OCI-LY1 (cell line): Measurements from ENCODE around the gene SNED1.

Experiments used
- H2AFZ ChIP-seq: fragments of 200-600 bp; sonication (generic), shearing (Covaris generic); 2 replicates; pipeline ENCODE4 v1.6.0; 2014; ENCODE audit warnings: antibody characterized with exemption, mild to moderate bottlenecking, low read length
- H3F3A ChIP-seq: fragments of 200-600 bp; sonication (generic), shearing (Covaris generic); 2 replicates; pipeline ENCODE4 v1.6.0; 2014; ENCODE audit warnings: mild to moderate bottlenecking, antibody characterized with exemption, low read length, moderate library complexity; ENCODE audit not compliant: insufficient read depth
- H3K27ac ChIP-seq: fragments of 200-600 bp; sonication (generic); 2 replicates; pipeline ENCODE4 v1.5.1; 2014; ENCODE audit warnings: low read length, mixed run types, mild to moderate bottlenecking, low read depth; ENCODE audit not compliant: poor library complexity, severe bottlenecking
- H3K27me3 ChIP-seq: fragments of 200-600 bp; sonication (generic); 2 replicates; pipeline ENCODE4 v1.6.0; 2014; ENCODE audit warnings: antibody characterized with exemption, mild to moderate bottlenecking, low read length, moderate library complexity; ENCODE audit not compliant: insufficient read depth
- H3K36me3 ChIP-seq: fragments of 200-600 bp; sonication (generic); 2 replicates; pipeline ENCODE4 v1.6.1; 2014; ENCODE audit warnings: mild to moderate bottlenecking, antibody characterized with exemption, low read length, moderate library complexity, mixed read lengths; ENCODE audit not compliant: insufficient read depth
- H3K4me1 ChIP-seq: fragments of 200-600 bp; sonication (generic); 2 replicates; pipeline ENCODE4 v1.5.1; 2014; ENCODE audit warnings: mild to moderate bottlenecking, low read length, moderate library complexity; ENCODE audit not compliant: insufficient read depth, severe bottlenecking
- H3K4me2 ChIP-seq: fragments of 200-600 bp; sonication (generic), shearing (Covaris generic); 2 replicates; pipeline ENCODE4 v1.6.1; 2014; ENCODE audit warnings: low read length
- H3K4me3 ChIP-seq: fragments of 200-600 bp; sonication (generic); 2 replicates; pipeline ENCODE4 v1.5.1; 2014; ENCODE audit warnings: low read length, low read depth, mild to moderate bottlenecking, mixed read lengths; ENCODE audit not compliant: poor library complexity, severe bottlenecking
- H3K79me2 ChIP-seq: fragments of 200-600 bp; shearing (Covaris generic); 2 replicates; pipeline ENCODE4 v1.6.1; 2016; ENCODE audit warnings: mixed run types, low read length, mixed read lengths; ENCODE audit not compliant: insufficient read depth
- H3K9ac ChIP-seq: fragments of 200-600 bp; sonication (generic), shearing (Covaris generic); 2 replicates; pipeline ENCODE4 v1.6.1; 2014; ENCODE audit warnings: mild to moderate bottlenecking, low read length, mixed read lengths
- H3K9me2 ChIP-seq: fragments of 200-600 bp; sonication (generic), shearing (Covaris generic); 2 replicates; pipeline ENCODE4 v1.6.1; 2014; ENCODE audit warnings: low read depth, mild to moderate bottlenecking, low read length, mixed read lengths
- H3K9me3 ChIP-seq: fragments of 200-600 bp; shearing (Covaris generic); 2 replicates; pipeline ENCODE4 v1.6.1; 2014; ENCODE audit warnings: low read length, mixed read lengths
- H4K20me1 ChIP-seq: fragments of 200-600 bp; sonication (generic), shearing (Covaris generic); 2 replicates; pipeline ENCODE4 v1.6.0; 2016; ENCODE audit warnings: mild to moderate bottlenecking, low read length; ENCODE audit not compliant: insufficient read depth
- EZH2 ChIP-seq: fragments of 200-600 bp; sonication (generic), shearing (Covaris generic); IDR thresholded peaks from 2 replicates; pipeline ENCODE4 v1.8.0; 2017; ENCODE audit warnings: borderline replicate concordance, mixed run types, mild to moderate bottlenecking, antibody characterized with exemption, low read length, moderate library complexity, mixed read lengths
- TF ChIP-seq, protein P1 (sequence below): fragments of 200-600 bp; sonication (generic), shearing (Covaris generic); IDR thresholded peaks from 2 replicates; pipeline ENCODE4 v1.5.1; 2017; ENCODE audit warnings: mild to moderate bottlenecking, antibody characterized with exemption, low read length, moderate library complexity, mixed read lengths

SNED1 gene

DNA sequence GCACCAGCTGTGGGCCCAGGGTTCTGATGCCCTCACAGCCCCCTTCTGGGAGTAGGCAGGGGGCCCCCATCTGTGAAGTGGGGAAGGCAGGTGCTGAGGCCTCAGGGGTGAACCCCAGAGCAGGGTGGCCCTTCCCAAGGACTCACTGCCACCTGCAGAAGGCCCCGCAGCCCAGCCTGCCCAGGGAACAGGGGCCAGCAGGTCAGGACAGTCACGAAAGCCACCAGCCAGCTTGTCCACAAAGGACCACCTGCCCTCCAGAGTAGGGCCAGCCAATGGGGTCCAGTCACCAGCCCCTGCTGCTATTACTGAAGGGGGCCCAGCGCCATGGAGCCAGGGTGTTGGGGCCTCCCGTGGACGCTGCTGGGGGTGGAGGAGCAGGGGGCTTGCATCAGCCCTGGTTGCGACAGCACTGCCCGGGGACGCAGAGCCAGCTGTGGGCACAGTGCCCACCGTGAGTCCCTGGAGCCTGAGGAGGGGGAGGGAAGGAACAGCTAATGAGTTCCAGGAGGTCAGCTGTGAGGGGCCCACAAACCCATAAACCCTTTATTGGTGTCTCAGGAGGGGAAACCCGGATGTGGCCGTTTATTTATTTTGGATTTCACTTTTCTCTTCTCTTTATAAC is 11.5 kb upstream of the SNED1 start:
- H3K4me1 ChIP-seq, result peaks cover 5% of the 10 kb centered on the region
- no peaks in the 10 kb centered on the region for H3K9me3 ChIP-seq
- H4K20me1 ChIP-seq, result no peaks in the 10 kb centered on the region
- no peaks in the 10 kb centered on the region for H3K9me2 ChIP-seq
- no peak for TF ChIP-seq EZH2
- TF ChIP-seq, protein P1, sequence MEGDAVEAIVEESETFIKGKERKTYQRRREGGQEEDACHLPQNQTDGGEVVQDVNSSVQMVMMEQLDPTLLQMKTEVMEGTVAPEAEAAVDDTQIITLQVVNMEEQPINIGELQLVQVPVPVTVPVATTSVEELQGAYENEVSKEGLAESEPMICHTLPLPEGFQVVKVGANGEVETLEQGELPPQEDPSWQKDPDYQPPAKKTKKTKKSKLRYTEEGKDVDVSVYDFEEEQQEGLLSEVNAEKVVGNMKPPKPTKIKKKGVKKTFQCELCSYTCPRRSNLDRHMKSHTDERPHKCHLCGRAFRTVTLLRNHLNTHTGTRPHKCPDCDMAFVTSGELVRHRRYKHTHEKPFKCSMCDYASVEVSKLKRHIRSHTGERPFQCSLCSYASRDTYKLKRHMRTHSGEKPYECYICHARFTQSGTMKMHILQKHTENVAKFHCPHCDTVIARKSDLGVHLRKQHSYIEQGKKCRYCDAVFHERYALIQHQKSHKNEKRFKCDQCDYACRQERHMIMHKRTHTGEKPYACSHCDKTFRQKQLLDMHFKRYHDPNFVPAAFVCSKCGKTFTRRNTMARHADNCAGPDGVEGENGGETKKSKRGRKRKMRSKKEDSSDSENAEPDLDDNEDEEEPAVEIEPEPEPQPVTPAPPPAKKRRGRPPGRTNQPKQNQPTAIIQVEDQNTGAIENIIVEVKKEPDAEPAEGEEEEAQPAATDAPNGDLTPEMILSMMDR, result no peak
- H3K36me3 ChIP-seq, result no peaks in the 10 kb centered on the region
- no peak overlapping the region for H3K4me3 ChIP-seq
- no peak overlapping the region for H3K4me2 ChIP-seq
- H3F3A ChIP-seq, result no peaks in the 10 kb centered on the region
- no peak overlapping the region for H2AFZ ChIP-seq
- H3K9ac ChIP-seq, result no peak overlapping the region
- no peaks in the 10 kb centered on the region for H3K27me3 ChIP-seq
- H3K27ac ChIP-seq, result no peak overlapping the region
- no peaks in the 10 kb centered on the region for H3K79me2 ChIP-seq

DNA sequence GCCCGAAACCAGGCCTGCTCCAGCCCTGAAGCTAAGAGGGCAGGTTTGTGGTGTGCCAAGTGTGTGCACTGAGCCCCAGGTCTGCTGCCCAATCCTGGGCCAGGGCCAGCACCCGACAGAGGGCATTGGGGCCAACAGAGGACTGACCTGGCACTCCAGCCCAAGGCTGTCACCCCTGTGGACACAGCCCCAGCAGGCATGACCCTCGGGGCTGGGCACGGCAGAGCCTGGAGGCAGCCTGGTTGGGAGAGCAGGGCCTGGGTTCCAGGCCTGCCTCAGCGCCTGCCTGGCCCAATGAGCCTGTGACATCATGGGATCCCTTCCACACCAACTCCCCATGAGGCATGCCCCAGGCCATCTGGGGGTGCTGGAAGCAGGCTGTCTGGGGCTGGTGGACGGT is 10.8 kb upstream of the SNED1 start:
- no peaks in the 10 kb centered on the region for H3K9me2 ChIP-seq
- no peak overlapping the region for H3K4me2 ChIP-seq
- H3F3A ChIP-seq, result no peaks in the 10 kb centered on the region
- H2AFZ ChIP-seq, result no peak overlapping the region
- H3K9me3 ChIP-seq, result no peaks in the 10 kb centered on the region
- TF ChIP-seq EZH2, result no peak
- TF ChIP-seq, protein P1, result no peak
- peaks cover 5% of the 10 kb centered on the region; the same call in 1 of the 2 replicates for H3K27me3 ChIP-seq
- H3K4me1 ChIP-seq, result peaks cover 5% of the 10 kb centered on the region
- H3K9ac ChIP-seq, result no peak overlapping the region
- no peaks in the 10 kb centered on the region for H3K79me2 ChIP-seq
- H3K36me3 ChIP-seq, result no peaks in the 10 kb centered on the region
- no peaks in the 10 kb centered on the region for H4K20me1 ChIP-seq
- H3K27ac ChIP-seq, result no peak overlapping the region
- H3K4me3 ChIP-seq, result no peak overlapping the region

DNA sequence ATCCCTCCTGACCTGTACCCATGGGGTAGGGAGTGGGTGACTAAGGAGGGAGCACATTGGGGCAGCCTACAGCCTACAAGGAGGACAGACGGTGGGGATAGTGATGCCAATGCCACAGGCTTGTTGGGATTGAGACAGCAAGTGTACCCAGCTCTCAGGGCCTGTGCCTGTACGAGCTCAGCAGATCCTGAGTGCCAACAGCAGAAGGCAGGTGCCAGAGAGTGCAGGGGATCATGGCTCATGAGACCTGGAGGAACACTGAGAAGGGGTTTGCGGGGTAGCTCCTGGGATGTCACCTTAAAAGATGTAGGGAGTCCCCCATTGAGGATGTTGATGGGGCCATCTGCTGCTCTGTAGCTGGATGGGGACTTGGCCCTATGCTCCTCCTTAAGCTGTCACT is 10.3 kb upstream of the SNED1 start:
- H3K9me3 ChIP-seq, result no peaks in the 10 kb centered on the region
- no peaks in the 10 kb centered on the region for H3K9me2 ChIP-seq
- no peak overlapping the region for H3K9ac ChIP-seq
- H3K4me2 ChIP-seq, result no peak overlapping the region
- TF ChIP-seq EZH2, result no peak
- TF ChIP-seq, protein P1, result no peak
- peaks cover 5% of the 10 kb centered on the region for H3K4me1 ChIP-seq
- no peaks in the 10 kb centered on the region for H3K36me3 ChIP-seq
- H2AFZ ChIP-seq, result no peak overlapping the region
- peaks cover 5% of the 10 kb centered on the region; the same call in 1 of the 2 replicates for H3K27me3 ChIP-seq
- H3F3A ChIP-seq, result no peaks in the 10 kb centered on the region
- H4K20me1 ChIP-seq, result no peaks in the 10 kb centered on the region
- H3K4me3 ChIP-seq, result no peak overlapping the region
- no peak overlapping the region for H3K27ac ChIP-seq
- no peaks in the 10 kb centered on the region for H3K79me2 ChIP-seq
